Loucy (cell line): ENCODE data around the gene ACY1.

Experiments
- H2AFZ ChIP-seq: fragments of 200-600 bp; sonication (generic); 2 replicates; pipeline ENCODE4 v1.6.0; 2016; ENCODE audit warnings: antibody characterized with exemption, mild to moderate bottlenecking, low read length, moderate library complexity
- H3F3A ChIP-seq: fragments of 200-600 bp; 2 replicates; pipeline ENCODE4 v1.6.0; 2016; ENCODE audit warnings: antibody characterized with exemption, low read depth, mild to moderate bottlenecking
- H3K27me3 ChIP-seq: fragments of 200-600 bp; sonication (generic); 2 replicates; pipeline ENCODE4 v1.6.1; 2014; ENCODE audit warnings: low read length, mild to moderate bottlenecking; ENCODE audit not compliant: insufficient read depth, poor library complexity, severe bottlenecking
- H3K36me3 ChIP-seq: fragments of 200-600 bp; sonication (generic); 2 replicates; pipeline ENCODE4 v1.6.1; 2016; ENCODE audit warnings: low read length; ENCODE audit not compliant: insufficient read depth
- H3K4me1 ChIP-seq: fragments of 200-600 bp; sonication (generic); 2 replicates; pipeline ENCODE4 v1.5.1; 2014; ENCODE audit warnings: low read length, mild to moderate bottlenecking; ENCODE audit not compliant: insufficient read depth, poor library complexity, severe bottlenecking
- H3K4me2 ChIP-seq: fragments of 200-600 bp; sonication (generic); 2 replicates; pipeline ENCODE4 v1.6.0; 2014; ENCODE audit warnings: antibody characterized with exemption, low read length, low read depth, mild to moderate bottlenecking; ENCODE audit not compliant: poor library complexity, severe bottlenecking
- H3K4me3 ChIP-seq: fragments of 200-600 bp; sonication (generic); 2 replicates; pipeline ENCODE4 v1.5.1; 2014; ENCODE audit warnings: low read length, mild to moderate bottlenecking, mixed read lengths; ENCODE audit not compliant: poor library complexity, severe bottlenecking
- H3K79me2 ChIP-seq: fragments of 200-600 bp; sonication (generic); 2 replicates; pipeline ENCODE4 v1.6.1; 2014; ENCODE audit warnings: low read length; ENCODE audit not compliant: insufficient read depth
- H3K9ac ChIP-seq: fragments of 200-600 bp; sonication (generic); 2 replicates; pipeline ENCODE4 v1.6.0; 2014; ENCODE audit warnings: mild to moderate bottlenecking, low read depth, low read length, moderate library complexity; ENCODE audit not compliant: poor library complexity, severe bottlenecking
- H3K9me2 ChIP-seq: fragments of 200-600 bp; sonication (generic); replicated peaks from 2 replicates; pipeline ENCODE4 v1.6.1; 2016; ENCODE audit warnings: low read depth, low read length, mixed read lengths
- H3K9me3 ChIP-seq: fragments of 200-600 bp; sonication (generic); 2 replicates; pipeline ENCODE4 v1.6.1; 2014; ENCODE audit warnings: mild to moderate bottlenecking, antibody characterized with exemption, low read length, low read depth; ENCODE audit not compliant: insufficient read depth
- H4K20me1 ChIP-seq: fragments of 200-600 bp; sonication (generic); 2 replicates; pipeline ENCODE4 v1.6.0; 2014; ENCODE audit warnings: antibody characterized with exemption, low read length, mild to moderate bottlenecking; ENCODE audit not compliant: insufficient read depth, poor library complexity, severe bottlenecking
- EZH2phosphoT487 ChIP-seq: fragments of 200-600 bp; IDR thresholded peaks from 2 replicates; pipeline ENCODE4 v1.6.1; 2018; ENCODE audit warnings: antibody characterized with exemption, mild to moderate bottlenecking, moderate library complexity, borderline replicate concordance
- TF ChIP-seq, protein P1 (sequence below): fragments of 200-600 bp; sonication (generic); conservative IDR thresholded peaks from 2 replicates; pipeline ENCODE4 v1.5.1; 2014; ENCODE audit warnings: mild to moderate bottlenecking, antibody characterized with exemption, low read length

The ACY1 gene

DNA sequence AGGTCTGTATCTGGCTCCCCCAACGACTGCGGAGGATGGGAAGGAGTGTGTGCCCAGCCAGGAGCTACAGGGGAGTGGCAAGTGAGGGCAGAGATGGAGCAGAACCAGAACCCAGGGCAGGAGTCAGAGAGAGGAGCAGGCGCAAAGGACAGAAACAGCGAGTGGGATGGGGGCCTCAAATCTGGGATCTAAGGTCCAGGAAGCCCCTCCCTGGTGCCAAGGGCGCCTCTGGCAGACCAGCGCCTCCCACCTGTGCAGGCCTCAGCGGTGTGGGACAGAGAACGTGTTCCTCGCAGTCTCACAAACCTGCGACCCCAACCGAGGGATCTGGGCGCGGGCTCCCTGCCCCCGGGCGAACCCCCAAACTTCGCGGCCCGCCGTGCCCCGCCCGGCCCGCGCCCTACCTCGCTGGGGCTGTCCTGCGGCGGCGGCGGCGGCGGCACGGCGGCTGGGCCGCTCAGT is 16.4 kb upstream of the ACY1 start:
- peaks cover 27% of the 10 kb centered on the region for H3K4me1 ChIP-seq
- TF ChIP-seq, protein P1, sequence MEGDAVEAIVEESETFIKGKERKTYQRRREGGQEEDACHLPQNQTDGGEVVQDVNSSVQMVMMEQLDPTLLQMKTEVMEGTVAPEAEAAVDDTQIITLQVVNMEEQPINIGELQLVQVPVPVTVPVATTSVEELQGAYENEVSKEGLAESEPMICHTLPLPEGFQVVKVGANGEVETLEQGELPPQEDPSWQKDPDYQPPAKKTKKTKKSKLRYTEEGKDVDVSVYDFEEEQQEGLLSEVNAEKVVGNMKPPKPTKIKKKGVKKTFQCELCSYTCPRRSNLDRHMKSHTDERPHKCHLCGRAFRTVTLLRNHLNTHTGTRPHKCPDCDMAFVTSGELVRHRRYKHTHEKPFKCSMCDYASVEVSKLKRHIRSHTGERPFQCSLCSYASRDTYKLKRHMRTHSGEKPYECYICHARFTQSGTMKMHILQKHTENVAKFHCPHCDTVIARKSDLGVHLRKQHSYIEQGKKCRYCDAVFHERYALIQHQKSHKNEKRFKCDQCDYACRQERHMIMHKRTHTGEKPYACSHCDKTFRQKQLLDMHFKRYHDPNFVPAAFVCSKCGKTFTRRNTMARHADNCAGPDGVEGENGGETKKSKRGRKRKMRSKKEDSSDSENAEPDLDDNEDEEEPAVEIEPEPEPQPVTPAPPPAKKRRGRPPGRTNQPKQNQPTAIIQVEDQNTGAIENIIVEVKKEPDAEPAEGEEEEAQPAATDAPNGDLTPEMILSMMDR: no peak
- TF ChIP-seq EZH2phosphoT487: no peak
- H3F3A ChIP-seq: peaks cover 5% of the 10 kb centered on the region; the same call in 1 of the 2 replicates
- H4K20me1 ChIP-seq: no peaks in the 10 kb centered on the region
- H3K9me2 ChIP-seq: no peaks in the 10 kb centered on the region
- no peaks in the 10 kb centered on the region for H3K36me3 ChIP-seq
- H3K9me3 ChIP-seq: no peaks in the 10 kb centered on the region
- H3K9ac ChIP-seq: peak overlapping the region; percentile 65
- peaks cover 5% of the 10 kb centered on the region; the same call in 1 of the 2 replicates for H3K79me2 ChIP-seq
- no peaks in the 10 kb centered on the region for H3K27me3 ChIP-seq
- H2AFZ ChIP-seq: peak overlapping the region; percentile 78; the same call in 1 of the 2 replicates
- H3K4me2 ChIP-seq: peak overlapping the region; percentile 92
- peak overlapping the region; percentile 81 for H3K4me3 ChIP-seq

DNA sequence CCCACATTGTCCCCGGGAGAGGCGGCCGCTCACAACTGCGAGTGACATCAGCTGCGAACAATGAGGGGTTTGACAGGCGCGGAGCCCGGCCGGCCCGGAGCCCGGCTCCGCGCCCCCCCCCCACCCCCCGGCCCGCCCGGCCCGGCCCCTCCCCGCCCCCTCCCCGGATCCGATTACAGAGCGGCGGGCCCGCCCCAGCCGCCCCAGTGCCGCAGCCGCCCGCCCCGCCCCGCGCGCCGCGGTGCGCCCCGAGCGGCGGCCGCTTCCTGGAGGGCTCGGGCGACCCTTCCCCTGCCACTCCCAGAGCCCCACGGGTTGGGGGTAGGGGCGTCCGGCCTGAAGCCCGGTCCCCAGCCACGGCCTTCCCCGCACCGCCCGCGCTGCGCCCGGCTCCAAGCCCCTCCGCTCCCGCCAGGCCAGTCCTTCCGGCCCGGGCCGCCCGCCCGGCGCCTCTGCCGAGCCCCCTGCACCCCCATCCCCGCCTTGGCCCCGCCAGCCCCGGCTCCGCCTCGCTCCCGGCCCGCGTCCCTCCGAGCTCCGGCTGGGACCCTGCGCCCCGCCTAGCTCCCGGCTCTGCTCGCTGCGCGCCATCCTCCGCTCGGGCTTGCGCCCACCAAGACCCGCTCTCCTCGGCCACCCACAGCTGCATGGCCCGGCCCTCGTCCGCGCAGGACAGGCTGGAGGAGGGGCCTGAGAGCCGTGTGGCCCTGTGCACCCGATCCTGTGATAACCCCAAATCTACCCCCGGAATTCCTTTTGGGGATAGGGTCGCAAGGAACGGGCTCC is 15.8 kb upstream of the ACY1 start, which contains the start of gene PCBP4:
PCBP4 (minus strand) TSS at position 71 of the 786 bp plus-strand sequence. CDS start 6,214 bp downstream, outside the sequence.
- peaks cover 27% of the 10 kb centered on the region for H3K4me1 ChIP-seq
- H3K9me2 ChIP-seq: no peaks in the 10 kb centered on the region
- H4K20me1 ChIP-seq: no peaks in the 10 kb centered on the region
- peak within 1 kb of the TSS; percentile 87 for H3K4me3 ChIP-seq
- peaks cover 5% of the 10 kb centered on the region for H3K79me2 ChIP-seq
- H3K9ac ChIP-seq: peak within 1 kb of the TSS; percentile 90
- peak within 1 kb of the TSS; percentile 93 for H3K4me2 ChIP-seq
- no peak for TF ChIP-seq EZH2phosphoT487
- TF ChIP-seq, protein P1: no peak
- no peaks in the 10 kb centered on the region for H3K36me3 ChIP-seq
- H2AFZ ChIP-seq: peak within 1 kb of the TSS; percentile 78; the same call in 1 of the 2 replicates
- H3K27me3 ChIP-seq: no peaks in the 10 kb centered on the region
- no peaks in the 10 kb centered on the region for H3K9me3 ChIP-seq
- peaks cover 5% of the 10 kb centered on the region; the same call in 1 of the 2 replicates for H3F3A ChIP-seq

DNA sequence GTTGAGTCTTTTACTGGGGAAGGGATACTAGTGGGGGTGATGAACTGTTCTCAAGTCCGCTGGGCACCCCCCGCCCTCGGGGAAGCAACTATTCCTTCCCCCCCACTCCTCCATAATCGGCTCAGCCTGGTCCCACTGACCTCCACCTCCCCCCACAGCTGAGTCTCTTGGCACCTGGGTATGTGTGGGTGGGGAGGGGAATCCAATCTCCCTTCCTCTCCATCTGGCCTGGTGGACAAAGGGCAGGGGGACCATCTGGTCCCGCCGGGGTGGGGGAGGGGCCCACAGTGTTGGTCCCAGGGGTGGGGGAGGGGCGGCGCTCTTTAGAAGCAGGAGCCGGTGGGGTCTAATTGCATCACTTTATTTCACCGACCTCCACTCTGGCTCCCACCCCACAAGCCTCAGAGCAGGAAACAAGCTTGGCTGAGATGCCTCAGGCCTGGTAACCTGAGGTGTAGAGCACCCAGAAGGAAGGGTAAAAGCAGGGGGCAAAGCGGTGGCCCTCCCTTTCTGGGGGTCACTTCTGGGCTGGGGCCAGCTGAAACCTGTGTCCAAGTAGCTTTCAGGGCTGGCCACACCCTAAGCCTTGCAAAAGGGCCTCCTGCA is 15.1 kb upstream of the ACY1 start:
- Histone ChIP-seq H3K9me2 (no peaks in the 10 kb centered on the region), H4K20me1 (no peaks in the 10 kb centered on the region), H3K4me1 (peaks cover 27% of the 10 kb centered on the region), H3K36me3 (no peaks in the 10 kb centered on the region), H3F3A (peaks cover 5% of the 10 kb centered on the region; the same call in 1 of the 2 replicates), H3K9me3 (no peaks in the 10 kb centered on the region), H3K79me2 (peaks cover 6% of the 10 kb centered on the region), H3K4me3 (peak overlapping the region; percentile 87), H3K27me3 (no peaks in the 10 kb centered on the region), H3K4me2 (peak overlapping the region; percentile 93), H2AFZ (peak overlapping the region; percentile 75; the same call in 1 of the 2 replicates), H3K9ac (peak overlapping the region; percentile 90)
- TF ChIP-seq EZH2phosphoT487: no peak
- TF ChIP-seq, protein P1: no peak
